NK-92 (cell line): ENCODE results near the gene MC4R.
"Not testable (repeated sequence)": the region's sequence is repeated elsewhere in the genome, so short reads cannot be mapped to it uniquely, and the experiment has no call there.

ENCODE experiments used
- DNase-seq: peaks from one replicate; lab custom pipeline; 2025; ENCODE audit not compliant: unreplicated experiment; lab: John Stamatoyannopoulos, UW

The MC4R gene

DNA sequence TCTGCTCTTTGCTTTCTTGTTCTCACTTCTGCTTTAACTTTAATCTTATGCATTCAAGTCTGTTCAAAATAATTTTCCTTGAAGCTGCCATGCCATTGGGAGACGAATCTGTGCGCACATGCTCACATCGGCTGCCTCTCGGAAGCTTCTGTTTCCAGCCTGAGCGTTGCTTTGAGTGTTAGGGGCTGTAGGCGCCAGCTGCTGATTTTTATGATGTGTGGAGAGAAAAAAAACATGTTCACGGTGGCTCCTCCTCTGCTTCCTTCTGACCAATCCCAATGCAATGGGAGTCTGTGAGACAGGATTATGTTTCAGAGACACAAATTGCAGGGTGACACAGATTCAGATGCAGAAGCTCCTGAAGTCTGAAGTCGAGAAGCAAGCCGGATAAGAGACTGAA, at the start of gene MC4R:
MC4R (minus strand) TSS at position 180 of the 400 bp plus-strand sequence. CDS start 426 bp downstream, outside the sequence.
- no peak for DNase-seq

DNA sequence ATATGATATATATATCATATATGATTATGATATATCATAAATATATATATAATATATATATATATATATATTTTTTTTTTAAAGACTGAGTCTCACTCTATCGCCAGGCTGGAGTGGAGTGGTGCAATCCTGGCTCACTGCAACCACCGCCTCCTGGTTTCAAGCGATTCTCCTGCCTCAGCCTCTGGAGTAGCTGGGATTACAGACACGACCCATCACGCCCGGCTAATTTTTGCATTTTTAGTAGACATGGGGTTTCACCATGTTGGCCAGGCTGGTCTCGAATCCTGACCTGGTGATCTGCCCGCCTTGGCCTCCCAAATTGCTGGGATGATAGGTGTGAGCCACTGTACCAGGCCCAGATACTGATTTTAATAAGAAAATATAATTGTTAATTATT, 49.7 kb upstream of the MC4R start:
- not testable (repeated sequence) for DNase-seq

- no peak for DNase-seq
Observed at GRCh38 chr18:60421356-60422118, 49.0 kb upstream of the MC4R start.

GRCh38 chr18:60417946-60418345, 45.4 kb upstream of the MC4R start:
- DNase-seq, result no peak

DNA sequence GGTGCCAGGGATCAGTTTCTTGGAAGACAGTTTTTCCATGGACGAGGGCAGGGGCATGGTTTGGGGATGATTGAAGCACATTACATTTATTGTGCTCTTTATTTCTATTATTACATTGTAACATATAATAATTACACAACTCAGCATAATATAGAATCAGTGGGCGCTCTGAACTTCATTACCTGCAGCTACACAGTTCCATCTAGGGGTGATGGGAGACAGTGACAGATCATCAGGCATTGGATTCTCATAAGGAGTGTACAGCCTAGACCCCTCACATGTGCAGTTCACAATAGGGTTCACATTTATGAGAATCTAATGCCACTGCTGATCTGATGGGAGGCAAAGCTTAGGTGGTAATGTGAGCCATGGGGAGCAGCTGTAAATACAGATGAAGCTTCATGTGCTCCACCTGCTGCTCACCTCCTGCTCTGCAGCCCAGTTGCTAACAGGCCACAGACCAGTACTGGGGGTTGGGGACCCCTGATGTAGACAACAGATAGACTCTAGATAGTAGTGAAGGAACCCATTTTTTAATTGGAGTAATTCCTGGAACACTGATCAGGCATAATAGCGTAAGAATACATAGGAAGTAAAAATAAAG, 41.5 kb upstream of the MC4R start:
- no peak for DNase-seq

- no peak for DNase-seq
Observed at GRCh38 chr18:60411715-60412114, 39.1 kb upstream of the MC4R start.

DNA sequence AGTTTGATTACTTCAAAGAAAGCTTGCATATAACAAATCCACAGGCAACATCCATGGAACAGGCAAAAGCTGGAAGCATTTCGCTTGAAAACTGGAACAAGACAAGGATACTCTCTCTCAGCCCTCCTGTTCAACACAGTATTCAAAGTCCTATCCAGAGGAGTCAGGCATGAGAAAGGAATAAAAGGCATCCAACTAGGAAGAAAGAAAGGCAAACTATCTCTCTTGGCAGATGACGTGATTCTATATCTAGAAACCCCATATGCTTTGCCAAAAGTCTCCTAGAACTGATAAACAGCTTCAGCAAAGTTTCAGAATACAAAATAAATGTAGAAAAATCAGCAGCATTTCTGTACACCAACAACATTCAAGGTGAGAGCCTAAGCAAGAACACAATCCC, 34.1 kb upstream of the MC4R start:
- DNase-seq, result no peak

GRCh38 chr18:60404486-60405085, 32.0 kb upstream of the MC4R start:
- no peak for DNase-seq

DNA sequence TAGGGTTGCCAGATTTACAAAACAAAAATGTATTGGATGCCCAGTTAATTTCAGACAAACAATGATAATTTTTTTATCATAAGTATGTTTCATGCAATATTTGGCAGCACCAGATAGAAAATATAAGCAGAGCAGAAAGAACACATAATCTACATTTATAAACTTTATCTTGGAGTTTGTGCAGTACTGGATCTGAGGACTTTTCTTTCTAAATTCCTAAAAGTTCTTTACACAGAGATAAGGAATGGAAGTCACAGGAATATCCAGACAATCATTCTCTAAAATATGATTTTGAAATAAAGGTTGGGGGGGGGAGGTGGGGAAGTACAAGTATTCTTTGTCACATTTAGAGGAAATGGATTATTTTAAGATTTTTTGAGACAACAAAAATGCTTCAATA, 28.8 kb upstream of the MC4R start:
- DNase-seq, result no peak

GRCh38 chr18:60391571-60392226, 19.1 kb upstream of the MC4R start:
- no peak for DNase-seq

DNA sequence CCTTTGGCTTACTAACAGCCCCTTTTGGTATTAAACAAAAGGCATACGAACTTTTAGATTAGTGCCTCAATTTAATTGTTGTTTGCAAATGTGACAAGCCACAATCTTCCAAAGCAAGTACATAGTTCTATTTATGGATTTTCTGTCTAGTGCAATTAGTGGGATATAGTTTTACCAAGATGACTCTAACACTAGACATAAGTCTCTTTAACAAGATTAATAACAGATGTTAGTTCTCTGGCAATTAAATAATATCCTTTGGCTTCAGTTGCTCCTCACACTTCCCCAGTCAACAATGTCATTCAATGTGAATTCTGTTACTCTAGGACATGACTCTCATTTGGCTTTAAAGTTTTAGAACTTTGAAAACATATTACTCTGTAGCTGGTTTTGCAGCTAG, 16.7 kb upstream of the MC4R start:
- DNase-seq, result no peak

- no peak for DNase-seq
Observed at GRCh38 chr18:60385693-60386092, 13.1 kb upstream of the MC4R start.

- DNase-seq, result no peak
Observed at GRCh38 chr18:60383893-60384292, 11.3 kb upstream of the MC4R start.

- DNase-seq, result no peak
Observed at GRCh38 chr18:60377778-60378469, 5.3 kb upstream of the MC4R start.

- no peak for DNase-seq
Observed at GRCh38 chr18:60372132-60372531, 443 bp downstream of the MC4R start.

GRCh38 chr18:60358516-60358915, 14.1 kb downstream of the MC4R start:
- no peak for DNase-seq

DNA sequence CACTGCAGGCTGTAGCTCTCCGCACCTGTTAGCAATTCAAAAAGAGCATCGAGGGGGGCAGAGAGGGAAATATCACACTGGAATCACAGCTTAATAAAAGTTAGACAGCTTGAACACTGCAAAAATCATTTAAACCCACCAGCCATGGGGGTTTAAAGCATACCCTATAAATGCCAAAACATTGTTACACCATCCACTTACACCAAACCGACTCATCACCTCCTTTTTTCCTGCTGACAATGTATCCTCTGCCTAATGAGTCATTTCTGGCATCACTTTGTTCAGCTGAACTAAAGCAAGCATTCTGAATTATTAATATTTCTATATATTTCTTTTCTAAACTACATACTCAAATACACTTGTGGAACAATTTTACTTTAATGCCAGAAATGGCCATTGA, 21.6 kb downstream of the MC4R start:
- no peak for DNase-seq

DNA sequence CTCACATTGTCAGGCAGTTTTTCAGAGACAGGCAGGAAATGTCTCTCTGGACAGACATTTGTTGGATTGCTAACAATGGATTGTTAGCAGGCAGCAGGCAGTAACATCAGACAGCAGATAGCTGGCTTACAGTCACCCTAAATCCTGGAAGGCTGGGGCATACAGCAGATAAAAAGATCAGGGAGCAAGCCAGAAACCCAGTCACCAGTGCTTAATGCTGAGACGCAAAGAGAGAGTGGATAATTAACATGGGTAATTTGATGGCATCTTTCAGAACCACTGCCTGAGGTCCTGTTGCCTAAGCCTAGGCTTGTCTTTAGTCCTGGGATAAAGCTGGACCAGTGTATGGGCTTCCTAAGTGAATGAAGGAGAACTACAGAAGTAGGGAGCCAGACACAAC, 22.4 kb downstream of the MC4R start:
- no peak for DNase-seq

DNA sequence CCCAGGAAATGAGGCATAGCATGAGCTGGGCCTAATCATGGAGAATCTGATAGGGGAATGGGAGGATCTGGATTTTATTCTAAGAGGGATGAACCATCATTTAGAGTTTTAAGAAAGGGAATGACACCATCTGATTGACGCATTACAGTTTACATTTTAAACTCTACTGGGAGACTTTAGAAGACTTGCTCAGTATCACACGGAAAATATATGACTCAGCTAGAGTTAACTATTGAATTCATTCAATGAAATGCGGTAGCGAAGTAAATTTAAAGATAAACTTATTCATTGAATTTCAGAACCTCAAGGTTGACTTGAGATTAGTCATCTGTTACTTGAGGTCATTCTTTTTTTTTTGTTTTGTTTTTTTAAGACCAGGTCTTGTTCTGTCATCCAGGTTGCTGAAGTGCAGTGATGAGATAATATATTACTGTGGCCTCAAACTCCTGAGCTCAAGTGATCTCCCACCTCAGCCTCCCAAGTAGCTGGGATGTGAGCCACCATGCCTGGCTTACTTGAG, 25.0 kb downstream of the MC4R start:
- no peak for DNase-seq

DNA sequence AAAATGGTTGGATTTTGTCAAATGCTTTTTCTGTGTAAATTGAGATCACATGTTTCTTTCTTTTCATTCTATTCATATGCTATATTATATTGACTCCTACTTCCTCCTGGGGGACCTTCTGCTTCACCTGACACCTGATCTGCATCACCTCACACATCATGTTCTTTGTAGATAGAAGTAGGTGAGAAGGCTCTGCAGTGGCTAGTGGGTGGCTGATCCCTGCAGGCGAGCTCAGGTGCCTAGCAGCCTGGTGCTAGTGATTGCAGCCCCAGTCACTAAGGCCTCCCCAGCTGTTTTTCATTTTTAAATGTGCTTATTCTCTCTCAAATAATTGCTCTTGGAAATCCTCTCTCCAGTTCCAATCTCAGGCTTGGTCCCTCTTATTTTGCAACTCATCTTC, 33.6 kb downstream of the MC4R start:
- no peak for DNase-seq

DNA sequence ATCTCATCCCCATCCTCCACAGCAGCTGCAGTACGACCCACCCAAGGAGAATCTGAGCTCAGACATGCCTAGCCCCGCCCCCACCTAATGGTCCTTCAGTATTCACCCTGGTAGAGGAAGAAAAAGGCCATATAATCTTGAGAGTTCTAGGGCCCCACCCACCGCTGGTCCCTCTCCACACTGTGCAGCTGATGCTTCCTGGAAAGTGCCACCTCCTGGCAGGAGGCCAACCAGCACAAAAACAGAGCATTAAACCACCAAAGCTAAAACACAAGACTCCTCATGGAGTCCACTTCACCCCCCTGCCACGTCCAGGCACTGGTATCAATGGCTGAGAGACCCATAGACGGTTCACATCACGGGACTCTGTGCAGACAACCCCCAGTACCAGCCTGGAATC, 40.7 kb downstream of the MC4R start:
- no peak for DNase-seq
